HL-60 (cell line): ENCODE data around the gene TRIM14.

ENCODE experiments used
- DNase-seq, 2 experiments: peaks; one replicate each; pipeline ENCODE4 v3.0.0-alpha.2; 2010 to 2020; ENCODE audit warnings: low read depth in 1 of 2, low spot score in 1 of 2
- H3K27ac ChIP-seq: fragments of 250-450 bp; sonication (Bioruptor Pico); replicated peaks from 2 replicates; pipeline ENCODE4 v1.5.1; 2020; ENCODE audit warnings: mild to moderate bottlenecking, moderate library complexity
- H3K27me3 ChIP-seq: fragments of 250-450 bp; sonication (Bioruptor Pico); 2 replicates; pipeline ENCODE4 v1.5.1; 2021; ENCODE audit warnings: mild to moderate bottlenecking, moderate library complexity; ENCODE audit not compliant: insufficient read depth, poor library complexity, severe bottlenecking
- H3K4me3 ChIP-seq: replicated peaks from 2 replicates; pipeline ENCODE4 v1.5.1; 2011; ENCODE audit warnings: mild to moderate bottlenecking, control low read depth, low read length; ENCODE audit not compliant: insufficient read depth
- CTCF ChIP-seq: IDR thresholded peaks from one replicate; pipeline ENCODE4 v1.5.1; 2011; ENCODE audit warnings: low read length, control low read depth, inconsistent platforms; ENCODE audit not compliant: insufficient read depth
- GABPA ChIP-seq: IDR thresholded peaks from 2 replicates; pipeline ENCODE4 v1.6.1; 2012; ENCODE audit warnings: low read depth
- POLR2AphosphoS5 ChIP-seq: IDR thresholded peaks from 2 replicates; pipeline ENCODE4 v1.6.1; 2012; ENCODE audit warnings: low read depth
- REST ChIP-seq: IDR thresholded peaks from 2 replicates; pipeline ENCODE4 v1.6.1; 2012; ENCODE audit warnings: low read depth; ENCODE audit not compliant: insufficient replicate concordance
- SPI1 ChIP-seq: IDR thresholded peaks from 2 replicates; pipeline ENCODE4 v1.6.1; 2012; ENCODE audit warnings: low read depth, mild to moderate bottlenecking, borderline replicate concordance

TRIM14 gene

GRCh38 chr9:98024702-98025101 lies 94.3 kb downstream of the TRIM14 start:
- no peak for TF ChIP-seq CTCF
- H3K27me3 ChIP-seq, result no peaks in the 10 kb centered on the region
- no peak overlapping the region for H3K4me3 ChIP-seq
- no peak overlapping the region for H3K27ac ChIP-seq
- no peak for DNase-seq

- TF ChIP-seq REST (no peak), POLR2AphosphoS5 (no peak), SPI1 (no peak), CTCF (no peak), GABPA (no peak)
- H3K4me3 ChIP-seq, result no peak overlapping the region
- H3K27ac ChIP-seq, result no peak overlapping the region
- no peaks in the 10 kb centered on the region for H3K27me3 ChIP-seq
- DNase-seq, result no peak
Measured at GRCh38 chr9:98022447-98022846, 96.6 kb downstream of the TRIM14 start.

- TF ChIP-seq CTCF (no peak), GABPA (no peak), SPI1 (no peak), POLR2AphosphoS5 (no peak), REST (no peak)
- Histone ChIP-seq H3K4me3 (no peak overlapping the region), H3K27ac (no peak overlapping the region), H3K27me3 (no peaks in the 10 kb centered on the region)
- no peak for DNase-seq
Measured at GRCh38 chr9:98021306-98022040, 97.5 kb downstream of the TRIM14 start.

GRCh38 chr9:98020476-98021145 lies 98.4 kb downstream of the TRIM14 start:
- H3K27me3 ChIP-seq, result no peaks in the 10 kb centered on the region
- no peak overlapping the region for H3K4me3 ChIP-seq
- DNase-seq, result no peak
- no peak overlapping the region for H3K27ac ChIP-seq
- TF ChIP-seq REST (no peak), POLR2AphosphoS5 (no peak), SPI1 (no peak), CTCF (no peak), GABPA (no peak)
